Effector CD4-positive, alpha-beta T cell (primary cell): ENCODE measurements around the gene PHF14.

ENCODE experiments used
- DNase-seq: peaks from one replicate; pipeline ENCODE4 v3.0.0-alpha.2; 2020

The PHF14 gene

GRCh38 chr7:11109659-11110058, 136.0 kb downstream of the PHF14 start:
- DNase-seq: no peak

- no peak for DNase-seq
Measured at GRCh38 chr7:11120068-11120664, 146.5 kb downstream of the PHF14 start.

DNA sequence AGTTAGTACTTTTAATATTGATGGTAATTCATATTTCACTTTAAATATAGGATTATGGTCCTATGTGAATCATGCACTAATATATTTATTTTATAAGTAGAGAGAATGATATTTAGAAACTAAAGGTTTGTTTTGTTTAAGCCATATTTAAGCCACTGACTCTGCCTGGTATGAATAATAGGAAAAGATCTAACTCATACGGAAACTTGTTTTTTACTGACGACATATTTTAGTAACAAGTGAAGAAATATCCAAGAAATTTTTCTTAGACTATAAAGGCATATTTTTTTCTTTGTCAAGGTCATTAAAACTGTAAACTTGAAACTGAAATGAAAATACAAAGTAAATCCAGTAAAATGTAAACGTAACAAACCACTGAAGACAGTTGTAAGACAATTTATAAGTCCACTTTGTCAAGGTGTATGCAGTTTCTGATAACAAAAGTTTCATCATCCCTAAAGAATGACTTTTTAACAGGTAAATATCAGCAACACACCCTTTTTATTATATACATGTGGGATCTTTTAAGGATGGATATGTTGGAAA, 147.1 kb downstream of the PHF14 start:
- no peak for DNase-seq

- no peak for DNase-seq
Measured at GRCh38 chr7:11124856-11125559, 151.3 kb downstream of the PHF14 start.

GRCh38 chr7:11127114-11127785, 153.6 kb downstream of the PHF14 start:
- no peak for DNase-seq

- no peak for DNase-seq
Measured at GRCh38 chr7:11127988-11128387, 154.3 kb downstream of the PHF14 start.

- DNase-seq: no peak
Measured at GRCh38 chr7:11128498-11128897, 154.8 kb downstream of the PHF14 start.

DNA sequence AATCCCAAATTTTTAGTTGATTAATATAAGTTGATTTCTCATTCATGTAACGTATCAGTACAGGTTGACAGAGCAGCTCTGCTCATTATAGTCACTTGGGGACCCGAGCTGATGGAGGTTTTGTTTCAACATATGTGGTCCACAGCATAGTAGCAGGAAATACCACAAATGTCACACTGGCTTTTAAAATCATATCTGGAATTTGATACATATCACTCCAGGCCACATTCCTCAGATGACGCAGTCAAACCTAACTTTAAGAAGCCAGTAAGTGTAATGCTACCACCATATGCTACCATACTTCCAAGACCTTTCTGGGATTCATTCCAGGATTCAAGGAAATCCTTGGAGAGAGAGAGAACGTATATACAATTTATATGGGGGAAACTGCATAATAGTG, 156.3 kb downstream of the PHF14 start:
- no peak for DNase-seq

DNA sequence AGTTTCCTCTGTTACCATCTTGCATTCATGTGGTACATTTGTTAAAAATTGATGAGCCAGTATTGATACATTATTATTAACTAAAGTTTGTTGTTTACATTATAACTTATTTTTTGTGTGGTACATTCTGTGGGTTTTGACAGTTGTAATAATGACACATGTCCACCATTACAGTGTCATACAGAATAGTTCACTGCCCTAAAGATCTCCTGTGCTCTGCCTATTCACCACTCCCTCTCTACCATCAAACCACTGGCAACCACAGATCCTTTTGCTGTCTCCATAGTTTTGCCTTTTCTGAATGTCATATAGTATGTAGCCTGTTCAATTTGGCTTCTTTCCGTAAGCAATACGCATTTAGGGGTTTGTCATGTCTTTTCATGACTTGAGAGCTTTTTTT, 156.9 kb downstream of the PHF14 start:
- DNase-seq: no peak

DNA sequence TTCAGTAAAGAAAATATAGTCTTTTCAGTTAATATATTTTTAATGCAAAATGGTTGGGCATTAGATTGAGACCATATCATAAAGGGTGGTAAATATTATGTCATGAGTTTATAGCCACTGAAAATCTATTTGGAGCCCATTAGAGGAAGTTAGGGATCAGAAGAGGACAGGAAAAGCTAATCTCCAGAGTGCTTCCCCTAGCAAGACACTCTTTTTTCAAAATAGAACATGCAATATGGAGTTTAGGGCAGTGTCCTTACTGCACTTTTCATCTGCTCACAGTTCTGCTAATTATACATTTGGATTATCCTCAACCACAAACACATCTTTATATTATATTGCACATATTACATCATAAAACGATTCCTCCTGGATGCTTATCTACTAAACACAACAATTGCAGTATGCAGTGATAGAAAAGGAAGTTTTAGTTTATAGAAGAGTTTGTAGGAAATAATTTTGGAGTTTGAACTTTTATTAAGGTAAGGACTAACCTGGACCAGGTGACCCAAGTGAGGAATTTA, 159.8 kb downstream of the PHF14 start:
- DNase-seq: no peak

- DNase-seq: no peak
Measured at GRCh38 chr7:11135573-11135972, 161.9 kb downstream of the PHF14 start.

- no peak for DNase-seq
Measured at GRCh38 chr7:11141541-11141940, 167.9 kb downstream of the PHF14 start.

- DNase-seq: no peak
Measured at GRCh38 chr7:11153694-11154093, 180.0 kb downstream of the PHF14 start.

GRCh38 chr7:11155883-11156282, 182.2 kb downstream of the PHF14 start:
- DNase-seq: no peak

DNA sequence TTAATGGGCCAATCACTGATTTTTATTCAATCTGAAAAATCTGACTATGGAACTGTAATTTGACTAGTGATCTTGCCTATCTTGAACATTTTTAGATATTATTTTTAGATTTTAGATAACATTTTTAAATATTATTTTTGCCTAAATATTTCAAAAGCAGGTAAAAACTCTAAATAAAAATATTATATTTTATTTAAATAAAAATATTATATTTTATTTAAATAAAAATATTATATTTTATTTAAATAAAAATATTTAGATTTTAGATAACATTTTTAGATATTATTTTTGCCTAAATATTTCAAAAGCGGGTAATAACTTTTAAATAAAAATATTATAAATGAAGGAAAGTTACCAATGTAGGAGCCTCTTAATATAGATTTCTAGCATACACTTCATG, 187.8 kb downstream of the PHF14 start:
- DNase-seq: no peak

- no peak for DNase-seq
Measured at GRCh38 chr7:11163220-11163619, 189.5 kb downstream of the PHF14 start.

DNA sequence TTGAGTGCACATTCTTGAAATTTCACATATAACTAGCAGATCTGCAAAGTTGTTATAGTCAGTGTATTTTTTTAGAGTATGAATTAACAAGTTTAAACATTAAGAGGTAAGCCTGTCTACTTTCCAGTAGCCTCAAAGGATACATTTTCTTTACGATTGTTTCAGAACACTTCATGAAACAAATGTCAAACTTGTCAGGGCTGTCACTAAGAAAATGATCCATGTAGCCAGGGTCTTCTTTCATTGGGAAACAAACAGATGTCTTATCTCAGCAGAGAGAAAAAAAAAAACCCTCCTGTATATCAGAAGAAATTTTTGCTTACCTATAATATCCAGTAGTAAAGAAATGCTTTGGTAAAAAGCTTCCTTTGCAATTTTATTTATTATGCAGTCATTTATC, 192.4 kb downstream of the PHF14 start:
- DNase-seq: no peak

GRCh38 chr7:11168650-11169170, 195.0 kb downstream of the PHF14 start:
- DNase-seq: no peak

DNA sequence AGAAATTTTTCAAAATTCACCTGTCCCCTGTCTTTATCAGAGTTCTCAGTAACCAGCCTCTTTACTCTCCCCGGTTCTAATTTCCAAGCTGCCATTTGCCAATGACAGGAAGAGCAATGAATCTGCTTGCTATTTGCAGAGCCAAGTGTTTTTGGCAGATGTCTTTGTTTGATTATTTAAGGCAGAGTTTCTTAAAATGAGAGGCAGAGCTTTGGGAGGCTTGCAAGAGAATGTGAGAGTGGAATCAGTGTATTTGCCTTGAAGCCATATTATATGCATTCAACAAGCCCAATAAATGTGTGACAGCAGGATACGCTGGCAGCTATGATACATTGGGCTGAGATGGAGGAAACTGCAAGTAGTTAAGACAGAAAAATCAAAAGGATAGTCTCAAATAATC, 196.5 kb downstream of the PHF14 start:
- DNase-seq: no peak

GRCh38 chr7:11170863-11171568, 197.3 kb downstream of the PHF14 start:
- DNase-seq: no peak

GRCh38 chr7:11171569-11172192, 198.0 kb downstream of the PHF14 start:
- DNase-seq: no peak

DNA sequence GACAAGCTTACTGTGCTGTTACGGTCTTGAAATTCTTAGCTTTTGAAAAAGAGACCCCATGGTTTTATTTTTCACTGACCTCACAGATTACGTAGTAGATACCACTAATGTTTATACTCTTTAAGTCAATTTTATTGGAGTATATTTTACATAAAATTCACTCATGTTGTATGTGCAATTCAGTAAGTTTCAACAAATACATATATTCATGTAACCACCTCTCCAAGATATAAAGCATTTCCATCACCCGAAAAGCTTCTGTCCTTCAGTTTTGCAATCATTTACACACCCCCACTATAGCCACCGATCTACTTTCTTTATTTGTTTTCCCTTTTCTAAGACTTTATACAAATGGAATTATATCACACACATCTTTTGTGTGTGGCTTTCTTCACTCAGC, 199.2 kb downstream of the PHF14 start:
- DNase-seq: no peak
